Ascending aorta (tissue), 2 donors: Measurements from ENCODE around the gene ZMAT3. TPM values are rescaled to one million over a fixed set of nuclear protein-coding genes. Genes with fewer than 3 reads are reported as not detected.

ENCODE experiments used
- DNase-seq, 2 donors: peaks; one replicate each; pipeline ENCODE4 v3.0.0-alpha.2; 2019; ENCODE audit warnings: low spot score in 2 of 2
- H3K27ac ChIP-seq, 2 donors: fragments of 200-600 bp; sonication (generic); one replicate each; pipeline ENCODE4 v1.5.1; 2016 to 2017; ENCODE audit warnings: mild to moderate bottlenecking in 1 of 2
- H3K27me3 ChIP-seq: fragments of 200-600 bp; sonication (generic); one replicate; pipeline ENCODE4 v1.5.1; 2017
- H3K36me3 ChIP-seq, 2 donors: fragments of 200-600 bp; sonication (generic); one replicate each; pipeline ENCODE4 v1.5.1; 2016
- H3K4me1 ChIP-seq, 2 donors: fragments of 200-600 bp; sonication (generic); one replicate each; pipeline ENCODE4 v1.5.1; 2016 to 2017; ENCODE audit warnings: mild to moderate bottlenecking in 1 of 2
- H3K4me3 ChIP-seq, 2 donors: fragments of 200-600 bp; sonication (generic); one replicate each; pipeline ENCODE4 v1.5.1; 2016 to 2017; ENCODE audit warnings: mild to moderate bottlenecking in 1 of 2
- H3K9me3 ChIP-seq, 2 donors: fragments of 200-600 bp; sonication (generic); one replicate each; pipeline ENCODE4 v1.5.1; 2016
- intact Hi-C: fragments of 100-400 bp; cut with DNase I; formaldehyde crosslinking; loops from one replicate; pipeline ENCODE4 v1.15.1; 2023
- total RNA-seq: library from RNA; depleted of rRNA; stranded (reverse); fragments of >200 nt; gene quantifications from one replicate; pipeline ENCODE4 v1.1.0, GENCODE V29; 2016
- TF ChIP-seq, protein P1 (sequence below), 3 experiments: fragments of 200-600 bp in 2 of 3; fragments of 450-650 bp in 1 of 3; sonication (generic) in 2 of 3; IDR thresholded peaks; one replicate each; pipeline ENCODE4 v1.5.1; 2016 to 2019; ENCODE audit warnings: antibody characterized with exemption in 3 of 3, mild to moderate bottlenecking in 1 of 3, moderate library complexity in 1 of 3

The ZMAT3 gene
- total RNA-seq, 1 donor from 2014 or later, result 38.0 TPM

DNA sequence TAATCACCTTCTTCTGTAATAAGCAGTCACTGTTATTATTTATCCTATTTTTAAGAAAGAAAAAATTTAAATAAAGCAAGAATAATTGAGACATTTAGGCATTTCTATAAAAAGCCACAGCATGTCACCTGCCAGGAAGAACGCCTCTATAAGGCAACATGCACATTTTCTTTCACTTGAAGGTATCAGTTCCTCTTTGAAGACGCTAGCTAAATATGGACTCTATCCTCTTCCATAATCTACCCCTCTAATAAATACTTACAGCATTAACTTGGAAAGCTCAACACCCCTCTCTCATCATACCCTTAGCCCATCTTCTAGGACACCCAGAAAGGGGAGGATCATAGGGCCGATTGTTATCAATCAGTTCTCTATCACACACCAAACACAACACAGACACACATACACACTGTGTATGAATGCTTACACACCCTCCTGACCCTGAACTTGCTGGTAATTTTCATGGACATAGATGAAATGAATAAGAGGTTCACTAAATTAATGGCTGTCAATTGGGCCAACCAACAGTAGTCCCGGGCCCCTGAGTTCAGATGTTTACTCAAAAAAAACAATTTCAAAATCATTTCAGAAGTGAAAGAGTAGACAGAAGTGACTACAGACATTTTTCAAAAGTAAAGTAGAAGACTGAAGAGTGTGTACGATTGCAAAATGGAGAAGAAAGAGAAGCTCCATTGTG is 102.5 kb downstream of the ZMAT3 start:
- intact Hi-C loops, result no loop called here
- Histone ChIP-seq H3K27me3 (no peaks in the 10 kb centered on the region), H3K27ac (no peak overlapping the region), H3K9me3 (no peaks in the 10 kb centered on the region), H3K4me3 (no peak overlapping the region), H3K4me1 (no peaks in the 10 kb centered on the region), H3K36me3 (no peaks in the 10 kb centered on the region)
- DNase-seq, result no peak
- TF ChIP-seq, protein P1, sequence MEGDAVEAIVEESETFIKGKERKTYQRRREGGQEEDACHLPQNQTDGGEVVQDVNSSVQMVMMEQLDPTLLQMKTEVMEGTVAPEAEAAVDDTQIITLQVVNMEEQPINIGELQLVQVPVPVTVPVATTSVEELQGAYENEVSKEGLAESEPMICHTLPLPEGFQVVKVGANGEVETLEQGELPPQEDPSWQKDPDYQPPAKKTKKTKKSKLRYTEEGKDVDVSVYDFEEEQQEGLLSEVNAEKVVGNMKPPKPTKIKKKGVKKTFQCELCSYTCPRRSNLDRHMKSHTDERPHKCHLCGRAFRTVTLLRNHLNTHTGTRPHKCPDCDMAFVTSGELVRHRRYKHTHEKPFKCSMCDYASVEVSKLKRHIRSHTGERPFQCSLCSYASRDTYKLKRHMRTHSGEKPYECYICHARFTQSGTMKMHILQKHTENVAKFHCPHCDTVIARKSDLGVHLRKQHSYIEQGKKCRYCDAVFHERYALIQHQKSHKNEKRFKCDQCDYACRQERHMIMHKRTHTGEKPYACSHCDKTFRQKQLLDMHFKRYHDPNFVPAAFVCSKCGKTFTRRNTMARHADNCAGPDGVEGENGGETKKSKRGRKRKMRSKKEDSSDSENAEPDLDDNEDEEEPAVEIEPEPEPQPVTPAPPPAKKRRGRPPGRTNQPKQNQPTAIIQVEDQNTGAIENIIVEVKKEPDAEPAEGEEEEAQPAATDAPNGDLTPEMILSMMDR (IDR thresholded peaks at IDR 0.05), result no peak

Other genes starting within 250 kb of the ZMAT3 start
- gene PIK3CA, start 76.5 kb upstream of the ZMAT3 start, total RNA-seq, result 12.7 TPM
- 16.5 TPM for gene KCNMB3, start 179.3 kb upstream of the ZMAT3 start, total RNA-seq